ENCODE results near the gene C1orf74.

Gene C1orf74

GRCh38 chr1:209743145-209743482 is 41.2 kb downstream of the C1orf74 start:
- no peaks in the 10 kb centered on the region for H3K79me2 ChIP-seq (ENCODE audit: insufficient read depth, low read length)
- TF ChIP-seq CTCF (conservative IDR thresholded peaks at IDR 0.05; ENCODE audit: low read length) = no peak
- TF ChIP-seq EZH2phosphoT487 (IDR thresholded peaks at IDR 0.05; ENCODE audit: borderline replicate concordance) = no peak
- no peaks in the 10 kb centered on the region for H4K20me1 ChIP-seq (ENCODE audit: insufficient read depth, low read length, poor library complexity, severe bottlenecking)
- H3K9me3 ChIP-seq (ENCODE audit: insufficient read depth, low read depth, low read length) = no peaks in the 10 kb centered on the region
- H3K4me2 ChIP-seq (ENCODE audit: low read depth, low read length, poor library complexity, severe bottlenecking) = no peak overlapping the region
- no peaks in the 10 kb centered on the region for H3K9me2 ChIP-seq (replicated peaks; ENCODE audit: low read depth, low read length)
- peaks cover 35% of the 10 kb centered on the region for H3K4me1 ChIP-seq (ENCODE audit: insufficient read depth, low read length, poor library complexity, severe bottlenecking)
- no peaks in the 10 kb centered on the region for H3K27me3 ChIP-seq (ENCODE audit: insufficient read depth, low read length, poor library complexity, severe bottlenecking)
- no peaks in the 10 kb centered on the region for H3K36me3 ChIP-seq (ENCODE audit: insufficient read depth, low read length)
- H3K4me3 ChIP-seq (ENCODE audit: low read length, poor library complexity, severe bottlenecking) = no peak overlapping the region
- no peaks in the 10 kb centered on the region for H3F3A ChIP-seq (ENCODE audit: low read depth)
- H2AFZ ChIP-seq (ENCODE audit: low read length) = peak overlapping the region; percentile 45; the same call in 1 of the 2 replicates
- no peak overlapping the region for H3K9ac ChIP-seq (ENCODE audit: low read depth, low read length, poor library complexity, severe bottlenecking)

- no peaks in the 10 kb centered on the region for H3F3A ChIP-seq (ENCODE audit: low read depth)
- TF ChIP-seq CTCF (conservative IDR thresholded peaks at IDR 0.05; ENCODE audit: low read length) (no peak), EZH2phosphoT487 (IDR thresholded peaks at IDR 0.05; ENCODE audit: borderline replicate concordance) (no peak)
- H3K79me2 ChIP-seq (ENCODE audit: insufficient read depth, low read length) = no peaks in the 10 kb centered on the region
- no peaks in the 10 kb centered on the region for H3K27me3 ChIP-seq (ENCODE audit: insufficient read depth, low read length, poor library complexity, severe bottlenecking)
- no peaks in the 10 kb centered on the region for H3K36me3 ChIP-seq (ENCODE audit: insufficient read depth, low read length)
- peaks cover 35% of the 10 kb centered on the region for H3K4me1 ChIP-seq (ENCODE audit: insufficient read depth, low read length, poor library complexity, severe bottlenecking)
- no peak overlapping the region for H3K4me2 ChIP-seq (ENCODE audit: low read depth, low read length, poor library complexity, severe bottlenecking)
- H3K4me3 ChIP-seq (ENCODE audit: low read length, poor library complexity, severe bottlenecking) = no peak overlapping the region
- H3K9me2 ChIP-seq (replicated peaks; ENCODE audit: low read depth, low read length) = no peaks in the 10 kb centered on the region
- no peak overlapping the region for H3K9ac ChIP-seq (ENCODE audit: low read depth, low read length, poor library complexity, severe bottlenecking)
- no peaks in the 10 kb centered on the region for H4K20me1 ChIP-seq (ENCODE audit: insufficient read depth, low read length, poor library complexity, severe bottlenecking)
- no peaks in the 10 kb centered on the region for H3K9me3 ChIP-seq (ENCODE audit: insufficient read depth, low read depth, low read length)
- H2AFZ ChIP-seq (ENCODE audit: low read length) = peak overlapping the region; percentile 45; the same call in 1 of the 2 replicates
Measured at GRCh38 chr1:209742409-209743144, 41.8 kb downstream of the C1orf74 start.

GRCh38 chr1:209741889-209742288 is 42.5 kb downstream of the C1orf74 start:
- Histone ChIP-seq H3K9ac (ENCODE audit: low read depth, low read length, poor library complexity, severe bottlenecking) (no peak overlapping the region), H3K36me3 (ENCODE audit: insufficient read depth, low read length) (no peaks in the 10 kb centered on the region), H2AFZ (ENCODE audit: low read length) (peak overlapping the region; percentile 48), H3K27me3 (ENCODE audit: insufficient read depth, low read length, poor library complexity, severe bottlenecking) (no peaks in the 10 kb centered on the region), H4K20me1 (ENCODE audit: insufficient read depth, low read length, poor library complexity, severe bottlenecking) (no peaks in the 10 kb centered on the region), H3K9me3 (ENCODE audit: insufficient read depth, low read depth, low read length) (no peaks in the 10 kb centered on the region), H3K4me3 (ENCODE audit: low read length, poor library complexity, severe bottlenecking) (no peak overlapping the region), H3K4me1 (ENCODE audit: insufficient read depth, low read length, poor library complexity, severe bottlenecking) (peaks cover 33% of the 10 kb centered on the region), H3K4me2 (ENCODE audit: low read depth, low read length, poor library complexity, severe bottlenecking) (no peak overlapping the region), H3F3A (ENCODE audit: low read depth) (no peaks in the 10 kb centered on the region), H3K79me2 (ENCODE audit: insufficient read depth, low read length) (no peaks in the 10 kb centered on the region), H3K9me2 (replicated peaks; ENCODE audit: low read depth, low read length) (no peaks in the 10 kb centered on the region)
- TF ChIP-seq EZH2phosphoT487 (IDR thresholded peaks at IDR 0.05; ENCODE audit: borderline replicate concordance) (no peak), CTCF (conservative IDR thresholded peaks at IDR 0.05; ENCODE audit: low read length) (no peak)

Measured in Loucy (cell line).